Neural progenitor cell (in vitro differentiated cells): ENCODE measurements around the gene ZFP36L2.

ENCODE experiments used
- CTCF ChIP-seq: fragments of 200-600 bp; sonication (generic); IDR thresholded peaks from 2 replicates; pipeline ENCODE4 v1.5.1; 2017; ENCODE audit warnings: antibody characterized with exemption, mild to moderate bottlenecking
- EZH2 ChIP-seq: fragments of 200-600 bp; sonication (generic); IDR thresholded peaks from 2 replicates; pipeline ENCODE4 v1.6.1; 2017; ENCODE audit warnings: antibody characterized with exemption, mild to moderate bottlenecking, moderate library complexity

DNA sequence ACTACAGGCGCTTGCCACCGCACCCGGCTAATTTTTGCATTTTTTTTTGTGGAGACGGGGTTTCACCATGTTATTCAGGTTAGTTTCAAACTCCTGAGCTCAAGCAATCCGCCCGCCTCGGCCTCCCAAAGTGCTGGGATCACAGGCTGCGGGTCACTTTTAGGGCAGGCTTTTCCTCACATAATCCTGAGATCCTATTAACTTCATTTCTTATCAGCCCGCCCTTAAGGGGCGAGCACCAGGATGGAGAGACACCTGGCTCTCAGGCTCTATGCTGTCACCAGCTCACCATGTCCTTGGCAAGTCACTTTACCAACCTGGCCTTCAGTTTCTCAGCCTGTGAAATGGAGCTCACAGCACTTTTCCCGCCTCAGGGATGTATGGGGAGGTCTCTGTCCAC lies 23.0 kb downstream of the ZFP36L2 start:
- no peak for TF ChIP-seq CTCF
- TF ChIP-seq EZH2 = no peak
